CD1c-positive myeloid dendritic cell (primary cell): ENCODE results near the gene UNC80.

ENCODE experiments used
- DNase-seq: peaks from one replicate; pipeline ENCODE4 v3.0.0-alpha.2; 2016; ENCODE audit errors: extremely low spot score

UNC80 gene

GRCh38 chr2:209806318-209806717 lies 34.7 kb downstream of the UNC80 start:
- DNase-seq, result no peak

- DNase-seq, result no peak
These were observed 36.9 kb downstream of the UNC80 start for GRCh38 chr2:209808521-209808920.

GRCh38 chr2:209809256-209809655 lies 37.6 kb downstream of the UNC80 start:
- DNase-seq, result no peak

GRCh38 chr2:209817844-209818271 lies 46.2 kb downstream of the UNC80 start:
- no peak for DNase-seq

GRCh38 chr2:209818939-209819338 lies 47.3 kb downstream of the UNC80 start:
- DNase-seq, result no peak

- DNase-seq, result peak; percentile 4
These were observed 50.2 kb downstream of the UNC80 start for GRCh38 chr2:209821806-209822205.

- DNase-seq, result no peak
These were observed 51.9 kb downstream of the UNC80 start for GRCh38 chr2:209823484-209823883.

- no peak for DNase-seq
These were observed 52.8 kb downstream of the UNC80 start for GRCh38 chr2:209824391-209824790.

- DNase-seq, result no peak
These were observed 59.3 kb downstream of the UNC80 start for GRCh38 chr2:209830722-209831465.

GRCh38 chr2:209834767-209835166 lies 63.1 kb downstream of the UNC80 start:
- DNase-seq, result no peak

GRCh38 chr2:209840434-209840833 lies 68.8 kb downstream of the UNC80 start:
- DNase-seq, result no peak

- no peak for DNase-seq
These were observed 74.0 kb downstream of the UNC80 start for GRCh38 chr2:209845666-209846065.

GRCh38 chr2:209864716-209865295 lies 93.2 kb downstream of the UNC80 start:
- DNase-seq, result no peak

GRCh38 chr2:209868271-209868994 lies 96.8 kb downstream of the UNC80 start:
- no peak for DNase-seq

- DNase-seq, result no peak
These were observed 98.4 kb downstream of the UNC80 start for GRCh38 chr2:209870067-209870466.

GRCh38 chr2:209872675-209873074 lies 101.0 kb downstream of the UNC80 start:
- no peak for DNase-seq

GRCh38 chr2:209875270-209875669 lies 103.6 kb downstream of the UNC80 start:
- DNase-seq, result no peak

- no peak for DNase-seq
These were observed 104.6 kb downstream of the UNC80 start for GRCh38 chr2:209876211-209876610.

GRCh38 chr2:209878701-209879100 lies 107.1 kb downstream of the UNC80 start:
- no peak for DNase-seq

GRCh38 chr2:209900638-209901037 lies 129.0 kb downstream of the UNC80 start:
- DNase-seq, result no peak

- no peak for DNase-seq
These were observed 129.5 kb downstream of the UNC80 start for GRCh38 chr2:209901172-209901571.

GRCh38 chr2:209905691-209906090 lies 134.1 kb downstream of the UNC80 start:
- no peak for DNase-seq

- no peak for DNase-seq
These were observed 136.1 kb downstream of the UNC80 start for GRCh38 chr2:209907746-209908145.
